Esophagus squamous epithelium (tissue), 4 donors: ENCODE data around the gene AOPEP.

ENCODE experiments used
- POLR2A ChIP-seq, 4 donors: fragments of 450-650 bp; IDR thresholded peaks; one replicate each; pipeline ENCODE4 v1.6.1; 2017; ENCODE audit warnings: antibody characterized with exemption in 4 of 4, mild to moderate bottlenecking in 4 of 4, moderate library complexity in 3 of 4
- TF ChIP-seq, protein P1 (sequence below), 6 experiments: fragments of 450-650 bp in 4 of 6; fragments of 200-600 bp in 2 of 6; sonication (generic) in 2 of 6; IDR thresholded peaks; one replicate each; pipeline ENCODE4 v1.5.1; 2016 to 2019; ENCODE audit warnings: antibody characterized with exemption in 6 of 6, mild to moderate bottlenecking in 4 of 6, moderate library complexity in 4 of 6

DNA sequence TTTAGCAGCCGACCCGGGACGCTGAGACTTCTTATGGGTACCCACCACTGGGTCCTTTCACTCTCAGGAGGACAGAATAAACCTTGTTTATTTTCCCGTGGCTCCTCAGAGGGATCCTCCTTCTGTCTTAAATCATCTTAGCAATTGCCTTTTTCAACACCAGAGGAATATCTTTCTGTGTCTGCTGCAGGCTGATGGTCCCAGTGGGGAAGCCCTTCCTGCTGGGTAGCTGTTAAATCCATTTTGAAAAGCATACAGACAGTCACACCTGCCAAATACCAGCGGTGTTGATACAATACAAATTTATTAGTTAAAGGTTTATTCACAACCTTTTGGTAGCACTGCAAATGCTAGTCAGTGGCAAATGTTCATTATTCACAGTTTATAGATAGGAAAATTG lies 222.9 kb downstream of the AOPEP start:
- TF ChIP-seq, protein P1, sequence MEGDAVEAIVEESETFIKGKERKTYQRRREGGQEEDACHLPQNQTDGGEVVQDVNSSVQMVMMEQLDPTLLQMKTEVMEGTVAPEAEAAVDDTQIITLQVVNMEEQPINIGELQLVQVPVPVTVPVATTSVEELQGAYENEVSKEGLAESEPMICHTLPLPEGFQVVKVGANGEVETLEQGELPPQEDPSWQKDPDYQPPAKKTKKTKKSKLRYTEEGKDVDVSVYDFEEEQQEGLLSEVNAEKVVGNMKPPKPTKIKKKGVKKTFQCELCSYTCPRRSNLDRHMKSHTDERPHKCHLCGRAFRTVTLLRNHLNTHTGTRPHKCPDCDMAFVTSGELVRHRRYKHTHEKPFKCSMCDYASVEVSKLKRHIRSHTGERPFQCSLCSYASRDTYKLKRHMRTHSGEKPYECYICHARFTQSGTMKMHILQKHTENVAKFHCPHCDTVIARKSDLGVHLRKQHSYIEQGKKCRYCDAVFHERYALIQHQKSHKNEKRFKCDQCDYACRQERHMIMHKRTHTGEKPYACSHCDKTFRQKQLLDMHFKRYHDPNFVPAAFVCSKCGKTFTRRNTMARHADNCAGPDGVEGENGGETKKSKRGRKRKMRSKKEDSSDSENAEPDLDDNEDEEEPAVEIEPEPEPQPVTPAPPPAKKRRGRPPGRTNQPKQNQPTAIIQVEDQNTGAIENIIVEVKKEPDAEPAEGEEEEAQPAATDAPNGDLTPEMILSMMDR (IDR thresholded peaks at IDR 0.05), result no peak
- no peak for TF ChIP-seq POLR2A (IDR thresholded peaks at IDR 0.05)
